RWPE2 (cell line): Measurements from ENCODE around the gene CRKL.
"Not testable (repeated sequence)": the region's sequence is repeated elsewhere in the genome, so short reads cannot be mapped to it uniquely, and the experiment has no call there.

Source experiments
- ATAC-seq: fragments of 200-7000 bp; cut with Tn5 transposase; 3 replicates; pipeline ENCODE4 v1.9.1; 2021; ENCODE audit warnings: low read depth
- DNase-seq: peaks from one replicate; pipeline ENCODE4 v3.0.0-alpha.2; 2020; ENCODE audit warnings: low spot score
- H3K27ac ChIP-seq: fragments of 450-650 bp; 2 replicates; pipeline ENCODE4 v1.5.1; 2017; ENCODE audit warnings: mild to moderate bottlenecking; ENCODE audit not compliant: poor library complexity, severe bottlenecking
- H3K27me3 ChIP-seq: fragments of 250-450 bp; sonication (Bioruptor Pico); 2 replicates; pipeline ENCODE4 v1.5.1; 2021; ENCODE audit warnings: mild to moderate bottlenecking, moderate library complexity; ENCODE audit not compliant: insufficient read depth, poor library complexity, severe bottlenecking
- H3K36me3 ChIP-seq: fragments of 250-450 bp; sonication (Bioruptor Pico); 2 replicates; pipeline ENCODE4 v1.5.1; 2020; ENCODE audit warnings: low read depth, mild to moderate bottlenecking, moderate library complexity
- H3K4me1 ChIP-seq: fragments of 250-450 bp; sonication (Bioruptor Pico); 2 replicates; pipeline ENCODE4 v1.5.1; 2021; ENCODE audit warnings: mild to moderate bottlenecking, moderate library complexity; ENCODE audit not compliant: insufficient read depth, poor library complexity, severe bottlenecking
- H3K4me3 ChIP-seq: fragments of 250-450 bp; sonication (Bioruptor Pico); 2 replicates; pipeline ENCODE4 v1.5.1; 2021; ENCODE audit warnings: mild to moderate bottlenecking, moderate library complexity; ENCODE audit not compliant: severe bottlenecking
- H3K9me3 ChIP-seq: fragments of 250-450 bp; sonication (Bioruptor Pico); 2 replicates; pipeline ENCODE4 v1.5.1; 2021; ENCODE audit warnings: mild to moderate bottlenecking, moderate library complexity; ENCODE audit not compliant: severe bottlenecking
- TF ChIP-seq, protein P1 (sequence below): fragments of 450-650 bp; IDR thresholded peaks from one replicate; pipeline ENCODE4 v1.5.1; 2017; ENCODE audit warnings: mild to moderate bottlenecking, moderate library complexity; ENCODE audit not compliant: poor library complexity, severe bottlenecking

Gene CRKL

DNA sequence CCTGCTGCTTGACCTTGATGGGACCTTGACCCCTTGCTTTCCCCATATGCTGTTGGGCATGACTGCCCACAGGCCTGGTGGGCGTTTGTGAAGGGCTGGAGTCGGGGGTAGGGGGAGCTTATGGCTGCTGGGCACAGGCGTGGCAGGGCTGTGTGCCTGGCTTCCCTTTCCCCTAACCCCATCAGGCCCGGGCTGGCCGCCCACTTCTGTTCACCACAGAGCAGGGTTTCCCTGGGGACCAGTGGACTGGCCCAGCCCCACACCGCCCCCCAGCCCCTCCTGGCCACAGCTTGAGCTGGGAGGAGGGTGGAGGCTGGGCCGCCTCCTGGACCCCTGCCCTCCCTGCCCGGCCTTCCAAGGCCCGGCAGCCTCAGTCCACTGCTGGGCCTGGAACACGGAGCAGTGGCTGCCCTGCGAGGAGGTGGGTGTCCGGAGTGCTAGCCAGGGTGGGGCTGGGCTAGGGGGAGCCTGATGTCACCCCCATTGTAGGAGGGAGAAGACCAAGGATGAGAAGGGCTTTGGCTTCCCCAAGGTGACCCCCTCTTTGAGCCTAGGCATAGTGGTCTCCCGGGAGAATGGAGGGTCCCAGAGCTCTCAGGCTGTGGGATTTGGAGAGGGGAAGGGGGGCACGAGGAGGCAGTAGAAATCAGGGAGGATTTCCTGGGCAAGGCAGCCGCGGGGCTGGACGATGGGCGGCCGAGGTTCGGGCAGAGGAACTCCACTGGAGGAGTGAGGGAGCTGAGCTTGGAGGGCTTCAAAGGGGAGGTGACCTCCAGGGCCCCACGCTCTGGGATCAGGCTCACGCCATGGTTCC is 49.9 kb downstream of the CRKL start, which contains the start of gene AIFM3:
TSS of gene AIFM3 (plus strand) at position 373 of the 814 bp plus-strand sequence. CDS start 690 bp downstream, outside the sequence.
- Histone ChIP-seq H3K27ac (no peak within 1 kb of the TSS), H3K4me3 (no peak within 1 kb of the TSS), H3K27me3 (no peaks in the 10 kb centered on the region), H3K4me1 (no peaks in the 10 kb centered on the region), H3K36me3 (no peaks in the 10 kb centered on the region), H3K9me3 (no peaks in the 10 kb centered on the region)
- ATAC-seq (no peak), DNase-seq (no peak)
- TF ChIP-seq, protein P1, sequence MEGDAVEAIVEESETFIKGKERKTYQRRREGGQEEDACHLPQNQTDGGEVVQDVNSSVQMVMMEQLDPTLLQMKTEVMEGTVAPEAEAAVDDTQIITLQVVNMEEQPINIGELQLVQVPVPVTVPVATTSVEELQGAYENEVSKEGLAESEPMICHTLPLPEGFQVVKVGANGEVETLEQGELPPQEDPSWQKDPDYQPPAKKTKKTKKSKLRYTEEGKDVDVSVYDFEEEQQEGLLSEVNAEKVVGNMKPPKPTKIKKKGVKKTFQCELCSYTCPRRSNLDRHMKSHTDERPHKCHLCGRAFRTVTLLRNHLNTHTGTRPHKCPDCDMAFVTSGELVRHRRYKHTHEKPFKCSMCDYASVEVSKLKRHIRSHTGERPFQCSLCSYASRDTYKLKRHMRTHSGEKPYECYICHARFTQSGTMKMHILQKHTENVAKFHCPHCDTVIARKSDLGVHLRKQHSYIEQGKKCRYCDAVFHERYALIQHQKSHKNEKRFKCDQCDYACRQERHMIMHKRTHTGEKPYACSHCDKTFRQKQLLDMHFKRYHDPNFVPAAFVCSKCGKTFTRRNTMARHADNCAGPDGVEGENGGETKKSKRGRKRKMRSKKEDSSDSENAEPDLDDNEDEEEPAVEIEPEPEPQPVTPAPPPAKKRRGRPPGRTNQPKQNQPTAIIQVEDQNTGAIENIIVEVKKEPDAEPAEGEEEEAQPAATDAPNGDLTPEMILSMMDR = no peak

DNA sequence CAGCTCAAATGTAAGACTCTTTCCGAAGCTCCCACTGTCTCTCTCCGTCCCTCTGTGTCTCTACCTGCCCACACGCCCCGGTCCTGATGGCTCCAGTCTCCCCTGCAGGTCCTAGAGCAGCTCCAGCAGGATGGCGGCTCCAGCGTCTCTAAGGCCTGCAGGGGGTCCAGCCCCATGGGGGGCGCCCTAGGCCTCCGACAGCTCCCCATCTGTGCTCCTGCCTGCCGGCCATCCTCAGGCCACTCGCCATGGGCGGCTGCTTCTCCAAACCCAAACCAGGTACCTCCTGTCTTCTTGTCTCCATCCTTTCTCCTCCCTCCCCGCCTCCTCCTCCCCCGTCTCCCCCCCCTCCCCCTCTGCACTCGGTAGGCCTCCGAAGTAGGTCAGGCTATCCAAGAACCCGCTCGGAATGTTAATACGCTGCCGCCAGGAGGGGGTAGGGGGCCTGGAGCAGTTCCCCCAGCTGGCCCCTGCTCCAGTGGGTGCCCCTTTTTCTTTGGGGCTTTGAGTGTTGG is 50.5 kb downstream of the CRKL start:
- Histone ChIP-seq H3K27ac (no peak overlapping the region), H3K9me3 (no peaks in the 10 kb centered on the region), H3K4me3 (no peak overlapping the region), H3K36me3 (no peaks in the 10 kb centered on the region), H3K4me1 (no peaks in the 10 kb centered on the region), H3K27me3 (no peaks in the 10 kb centered on the region)
- ATAC-seq (no peak), DNase-seq (no peak)
- TF ChIP-seq, protein P1 = no peak

DNA sequence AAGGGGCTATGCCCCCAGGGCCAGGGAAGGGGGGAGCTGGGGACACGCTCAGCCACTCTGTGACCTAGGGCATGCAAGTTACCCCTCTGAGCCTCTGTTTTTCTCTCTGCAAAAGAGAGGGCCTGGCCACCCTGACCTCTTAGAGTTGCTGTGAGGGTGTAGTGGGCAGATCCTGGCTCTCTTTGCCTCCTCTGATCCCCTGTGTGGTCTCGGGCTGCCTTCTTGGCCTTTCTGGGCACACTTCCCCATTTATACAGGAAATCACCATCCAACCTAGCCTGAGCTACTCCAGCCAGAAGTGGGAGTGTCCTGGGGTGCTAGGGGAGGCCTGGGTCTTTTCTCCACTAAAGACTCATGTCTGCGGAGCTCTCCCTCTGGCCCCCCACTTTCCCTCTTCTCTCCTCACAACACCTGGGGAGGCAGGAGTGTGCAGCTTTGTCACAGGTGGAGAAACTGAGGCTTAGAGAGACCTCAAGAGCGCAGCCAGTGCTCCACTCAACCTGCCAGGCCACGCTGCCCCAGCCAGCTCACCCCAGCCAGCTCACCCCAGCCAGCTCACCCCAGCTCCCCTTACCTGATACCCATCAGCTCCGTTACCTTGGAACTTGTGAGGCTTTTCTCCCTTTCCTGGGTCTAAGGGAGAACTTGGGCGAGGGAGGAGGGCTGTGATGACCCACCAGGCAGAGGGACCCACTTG is 51.2 kb downstream of the CRKL start:
- DNase-seq = no peak
- no peak overlapping the region for H3K4me3 ChIP-seq

GRCh38 chr22:20970939-20971657 is 53.9 kb downstream of the CRKL start:
- no peaks in the 10 kb centered on the region for H3K36me3 ChIP-seq
- H3K4me1 ChIP-seq = no peaks in the 10 kb centered on the region
- H3K4me3 ChIP-seq = no peak overlapping the region
- TF ChIP-seq, protein P1 = no peak
- H3K9me3 ChIP-seq = no peaks in the 10 kb centered on the region
- H3K27ac ChIP-seq = no peak overlapping the region
- ATAC-seq (no peak), DNase-seq (no peak)
- H3K27me3 ChIP-seq = no peaks in the 10 kb centered on the region

More for the DNA sequence above, 51.2 kb downstream of the CRKL start:
- H3K4me1 ChIP-seq = no peaks in the 10 kb centered on the region
- no peaks in the 10 kb centered on the region for H3K27me3 ChIP-seq
- no peaks in the 10 kb centered on the region for H3K36me3 ChIP-seq
- H3K9me3 ChIP-seq = no peaks in the 10 kb centered on the region
- TF ChIP-seq, protein P1 = no peak
- no peak overlapping the region for H3K27ac ChIP-seq
- ATAC-seq = no peak

- H3K36me3 ChIP-seq, H3K9me3 ChIP-seq, H3K4me1 ChIP-seq, ATAC-seq, H3K27me3 ChIP-seq, H3K4me3 ChIP-seq, DNase-seq, H3K27ac ChIP-seq: not testable (repeated sequence)
These were observed 54.9 kb downstream of the CRKL start for GRCh38 chr22:20972014-20972694.
